GM12865 (cell line): ENCODE data around the gene ACP7.
"Not testable (repeated sequence)": the region's sequence is repeated elsewhere in the genome, so short reads cannot be mapped to it uniquely, and the experiment has no call there.

Source experiments
- DNase-seq: peaks from one replicate; pipeline ENCODE4 v3.0.0; 2010; ENCODE audit warnings: low read depth
- H3K4me3 ChIP-seq: 2 replicates; pipeline ENCODE4 v1.5.1; 2011; ENCODE audit warnings: mild to moderate bottlenecking, low read depth, low read length, control low read depth
- TF ChIP-seq, protein P1 (sequence below): IDR thresholded peaks from 2 replicates; pipeline ENCODE4 v1.5.1; 2011; ENCODE audit warnings: low read length, control low read depth, low read depth, inconsistent platforms; ENCODE audit not compliant: insufficient read depth; ENCODE audit errors: missing control alignments

ACP7 gene

DNA sequence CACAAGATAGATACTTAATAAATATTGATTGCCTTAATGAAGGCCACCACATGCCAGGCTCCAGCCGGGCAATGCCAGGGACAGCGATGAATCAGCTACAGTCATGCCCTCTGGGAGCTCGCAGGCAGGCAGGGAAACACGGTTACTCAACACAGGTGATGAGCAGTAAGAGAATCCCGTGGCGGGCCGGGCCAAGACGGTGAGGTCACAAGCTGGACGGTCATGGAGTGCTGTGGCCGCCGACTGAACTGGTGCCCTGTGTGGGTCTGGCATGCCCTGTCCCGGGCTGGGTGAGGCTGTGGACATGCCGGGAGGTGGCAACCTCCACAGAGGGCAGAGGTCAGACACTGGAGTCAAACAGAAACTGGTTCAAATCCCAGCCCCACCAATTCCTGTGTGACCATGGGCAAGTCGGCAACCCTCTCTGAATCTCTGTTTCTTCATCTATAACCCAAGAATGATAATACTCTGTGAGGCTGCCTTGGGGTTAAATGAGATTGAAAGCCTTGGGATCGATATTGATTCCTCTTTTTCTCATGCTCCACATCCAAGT, 28.2 kb downstream of the ACP7 start:
- DNase-seq: no peak
- no peak overlapping the region for H3K4me3 ChIP-seq
- TF ChIP-seq, protein P1, sequence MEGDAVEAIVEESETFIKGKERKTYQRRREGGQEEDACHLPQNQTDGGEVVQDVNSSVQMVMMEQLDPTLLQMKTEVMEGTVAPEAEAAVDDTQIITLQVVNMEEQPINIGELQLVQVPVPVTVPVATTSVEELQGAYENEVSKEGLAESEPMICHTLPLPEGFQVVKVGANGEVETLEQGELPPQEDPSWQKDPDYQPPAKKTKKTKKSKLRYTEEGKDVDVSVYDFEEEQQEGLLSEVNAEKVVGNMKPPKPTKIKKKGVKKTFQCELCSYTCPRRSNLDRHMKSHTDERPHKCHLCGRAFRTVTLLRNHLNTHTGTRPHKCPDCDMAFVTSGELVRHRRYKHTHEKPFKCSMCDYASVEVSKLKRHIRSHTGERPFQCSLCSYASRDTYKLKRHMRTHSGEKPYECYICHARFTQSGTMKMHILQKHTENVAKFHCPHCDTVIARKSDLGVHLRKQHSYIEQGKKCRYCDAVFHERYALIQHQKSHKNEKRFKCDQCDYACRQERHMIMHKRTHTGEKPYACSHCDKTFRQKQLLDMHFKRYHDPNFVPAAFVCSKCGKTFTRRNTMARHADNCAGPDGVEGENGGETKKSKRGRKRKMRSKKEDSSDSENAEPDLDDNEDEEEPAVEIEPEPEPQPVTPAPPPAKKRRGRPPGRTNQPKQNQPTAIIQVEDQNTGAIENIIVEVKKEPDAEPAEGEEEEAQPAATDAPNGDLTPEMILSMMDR: no peak

DNA sequence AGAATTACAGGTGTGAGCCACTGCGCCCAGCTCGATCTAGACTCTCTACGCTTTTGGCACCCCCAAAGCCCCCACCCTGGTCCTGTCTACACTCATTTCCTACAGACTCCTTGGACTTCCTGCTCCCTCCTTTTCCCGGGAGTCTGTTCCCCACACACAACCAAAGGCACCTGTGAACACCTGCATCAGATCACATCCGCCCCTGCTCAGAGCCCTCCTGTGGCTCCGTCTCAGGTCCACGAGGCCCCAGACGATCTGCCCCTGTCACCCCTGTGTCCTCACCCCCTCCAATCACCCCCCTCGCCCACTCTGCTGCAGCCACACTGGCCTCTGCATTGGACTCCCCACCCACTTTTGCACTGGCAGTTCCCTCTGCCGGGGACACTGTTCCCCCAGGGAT, 29.0 kb downstream of the ACP7 start:
- no peak overlapping the region for H3K4me3 ChIP-seq
- TF ChIP-seq, protein P1: no peak
- no peak for DNase-seq

DNA sequence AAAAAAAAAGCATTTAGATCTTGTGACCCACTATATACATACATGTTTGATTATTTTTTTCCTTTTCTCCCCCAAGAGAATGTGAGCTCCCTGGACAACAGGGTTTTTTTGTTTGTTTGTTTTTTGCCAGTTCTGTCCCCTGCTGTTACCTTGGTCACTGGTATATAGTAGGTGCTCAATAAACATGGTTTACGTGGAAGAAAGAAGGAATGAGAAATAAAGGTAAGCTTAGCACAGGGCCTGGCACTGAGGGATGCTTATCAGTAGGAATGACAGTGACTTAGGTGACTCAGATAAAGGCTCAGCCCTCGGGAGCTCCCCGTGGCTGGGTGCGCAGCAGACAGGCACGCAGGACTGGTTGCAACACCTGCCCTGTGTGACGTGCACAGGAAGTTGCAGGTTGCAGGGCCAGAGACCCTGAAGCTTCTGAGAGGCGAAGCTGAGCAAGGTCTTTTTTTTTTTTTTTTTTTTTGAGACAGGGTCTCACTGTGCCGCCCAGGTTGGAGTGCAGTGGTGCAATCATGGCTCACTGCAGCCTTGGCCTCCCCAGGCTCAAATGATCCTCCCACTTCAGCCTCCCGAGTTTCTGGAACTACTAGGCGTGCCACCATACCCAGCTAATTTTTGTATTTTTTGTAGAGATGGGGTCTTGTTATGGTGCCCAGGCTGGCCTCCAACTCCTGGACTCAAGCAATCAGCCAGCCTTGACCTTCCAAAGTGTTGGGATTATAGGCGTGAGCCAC, 31.1 kb downstream of the ACP7 start:
- H3K4me3 ChIP-seq: no peak overlapping the region
- no peak for DNase-seq
- TF ChIP-seq, protein P1: no peak

DNA sequence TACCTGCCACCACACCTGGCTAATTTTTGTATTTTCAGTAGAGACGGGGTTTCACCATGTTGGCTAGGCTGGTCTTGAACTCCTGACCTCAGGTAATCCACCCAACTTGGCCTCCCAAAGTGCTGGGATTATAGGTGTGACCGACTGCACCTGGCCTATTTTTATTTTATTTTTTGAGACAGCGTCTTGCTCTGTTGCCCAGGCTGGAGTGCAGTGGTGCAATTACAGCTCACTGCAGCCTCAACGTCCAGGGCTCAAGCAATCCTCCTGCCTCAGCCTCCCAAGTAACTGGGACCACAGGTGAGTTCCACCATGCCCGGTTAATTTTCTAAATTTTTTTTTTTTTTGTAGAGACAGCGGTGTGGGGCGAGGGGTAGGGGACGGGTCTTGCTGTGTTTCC, 32.9 kb downstream of the ACP7 start:
- not testable (repeated sequence) for H3K4me3 ChIP-seq, DNase-seq

DNA sequence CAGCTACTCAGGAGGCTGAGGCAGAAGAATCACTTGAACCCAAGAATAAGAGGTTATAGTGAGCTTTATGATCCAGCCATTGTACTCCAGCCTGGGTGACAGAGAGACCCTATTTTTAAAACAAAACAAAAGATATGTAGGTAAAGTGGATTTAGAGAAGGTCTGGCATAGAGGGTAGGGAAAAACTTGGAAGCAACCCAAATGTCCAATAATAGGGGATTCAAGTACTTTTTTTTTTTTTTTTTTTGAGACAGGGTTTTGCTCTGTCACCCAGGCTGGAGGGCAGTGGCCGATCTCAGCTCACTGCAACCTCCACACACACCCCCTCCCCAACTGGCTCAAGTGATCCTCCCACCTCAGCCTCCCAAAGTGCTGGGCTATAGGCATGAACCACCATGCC, 35.7 kb downstream of the ACP7 start:
- DNase-seq: no peak
- H3K4me3 ChIP-seq: no peak overlapping the region
- TF ChIP-seq, protein P1: no peak

DNA sequence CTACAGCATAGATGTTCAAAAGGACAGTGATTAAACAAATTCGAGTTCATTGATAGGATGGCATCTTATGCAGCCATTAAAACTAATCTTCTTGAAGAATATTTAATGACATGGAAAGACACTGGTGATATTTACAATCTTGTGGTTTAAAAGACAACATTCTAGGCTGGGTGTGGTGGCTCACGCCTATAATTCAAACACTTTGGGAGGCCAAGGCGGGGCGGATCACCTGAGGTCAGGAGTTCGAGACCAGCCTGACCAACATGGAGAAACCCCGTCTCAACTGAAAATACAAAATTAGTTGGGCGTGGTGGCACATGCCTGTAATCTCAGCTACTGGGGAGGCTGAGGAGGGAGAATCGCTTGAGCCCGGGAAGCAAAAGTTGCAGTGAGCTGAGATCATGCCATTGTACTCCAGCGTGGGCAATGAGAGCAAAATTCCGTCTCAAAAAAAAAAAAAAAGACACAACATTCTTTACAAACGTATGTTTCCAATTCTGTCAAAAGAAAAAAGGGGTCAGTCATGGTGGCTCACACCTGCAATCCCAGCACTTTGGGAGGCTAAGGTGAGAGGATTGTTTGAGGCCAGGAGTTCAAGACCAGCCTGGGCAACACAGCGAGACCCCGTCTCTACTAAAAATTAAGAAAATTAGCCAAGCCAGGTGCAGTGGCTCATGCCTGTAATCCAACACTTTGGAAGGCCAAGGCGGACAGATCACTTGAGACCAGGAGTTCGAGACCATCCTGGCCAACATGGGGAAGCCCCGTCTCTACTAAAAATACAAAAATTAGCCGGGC, 39.0 kb downstream of the ACP7 start:
- no peak overlapping the region for H3K4me3 ChIP-seq
- DNase-seq: no peak
- TF ChIP-seq, protein P1: no peak

DNA sequence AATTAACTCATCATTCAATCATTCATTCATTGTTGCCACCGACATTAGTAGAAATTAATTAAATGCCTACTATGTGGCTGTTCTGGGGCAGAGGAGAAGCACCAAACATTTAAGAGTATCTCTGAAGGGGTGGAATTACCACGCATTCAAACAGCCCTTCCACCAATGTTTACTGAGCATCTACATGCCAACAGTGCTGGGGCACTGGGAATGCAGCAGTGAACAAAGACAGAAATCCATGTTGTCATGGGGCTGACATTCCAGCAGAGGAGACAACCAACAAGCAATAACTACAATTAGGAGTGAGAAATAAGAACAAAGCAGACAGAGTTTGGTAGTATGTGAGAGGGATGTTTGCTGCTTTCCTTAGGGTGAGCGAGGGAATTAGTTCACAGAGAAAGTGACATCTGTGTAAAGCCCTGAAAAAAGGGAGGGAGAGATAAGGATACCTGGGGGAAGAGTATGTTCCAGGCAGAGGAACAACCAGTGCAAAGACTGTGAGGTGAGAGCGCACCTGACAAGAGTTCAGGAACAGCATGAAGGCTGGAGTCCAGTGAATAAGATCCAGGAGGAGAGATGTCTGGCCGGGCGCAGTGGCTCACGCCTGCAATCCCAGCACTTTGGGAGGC, 40.1 kb downstream of the ACP7 start:
- no peak for DNase-seq
- TF ChIP-seq, protein P1: no peak
- H3K4me3 ChIP-seq: no peak overlapping the region
